Measurements from ENCODE around the gene RNF208. TPM values are rescaled to one million over a fixed set of nuclear protein-coding genes. Genes with fewer than 3 reads are reported as not detected.

Gene RNF208
- total RNA-seq, 2 donors from 2014 or later: 10.5 to 15.6 TPM

DNA sequence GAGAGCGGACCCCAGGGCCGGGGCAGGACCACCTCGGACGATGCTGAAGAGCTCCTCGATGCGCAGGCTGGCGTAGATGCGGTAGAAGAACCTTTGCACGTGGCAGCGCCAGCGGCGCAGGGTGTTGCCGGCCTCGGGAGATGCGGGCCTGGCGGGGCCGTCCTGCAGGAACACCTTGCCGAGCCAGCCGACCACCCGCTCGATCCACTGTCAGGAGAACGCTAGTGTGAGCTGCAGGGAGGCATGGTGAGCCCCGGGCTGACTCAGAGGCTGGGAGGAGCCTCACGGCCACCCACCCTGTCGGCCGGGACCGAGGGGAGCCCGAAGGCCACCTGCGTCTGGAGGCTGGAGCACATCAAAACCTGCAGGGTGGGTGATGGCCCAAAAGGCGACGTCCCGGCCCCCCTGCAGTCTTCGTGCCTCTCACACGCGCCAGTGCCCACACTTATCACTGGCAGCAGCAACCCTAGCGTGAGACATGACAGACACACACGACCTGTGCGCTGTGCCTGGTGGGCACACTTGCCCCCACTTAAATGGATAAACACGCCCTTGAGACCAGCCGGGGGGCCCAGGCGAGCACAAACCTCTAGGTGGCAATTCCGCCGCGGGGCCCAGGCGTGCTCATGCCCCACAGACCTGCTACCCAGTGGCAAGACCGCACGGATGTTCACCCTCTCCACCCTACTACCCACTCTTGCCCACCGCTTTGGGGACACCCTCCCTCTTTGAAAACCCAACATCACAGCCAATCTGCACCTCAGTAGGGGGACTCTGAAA, 37.0 kb downstream of the RNF208 start:
- peaks cover 16% of the 10 kb centered on the region for H3K36me3 Mint-ChIP-seq (ENCODE audit: low read depth)
- H3K9me3 Mint-ChIP-seq: no peaks in the 10 kb centered on the region
- peaks cover 19% of the 10 kb centered on the region for H3K4me1 Mint-ChIP-seq
- TF ChIP-seq CTCF (conservative IDR thresholded peaks at IDR 0.05): no peak
- no peak overlapping the region for H3K4me3 ChIP-seq (ENCODE audit: low read length)
- H3K27ac Mint-ChIP-seq: no peak overlapping the region
- no peak overlapping the region for H3K9ac ChIP-seq (ENCODE audit: extremely low read depth, low read length, poor library complexity, severe bottlenecking)
- peaks cover 22% of the 10 kb centered on the region for H3K36me3 ChIP-seq (ENCODE audit: control insufficient read depth, insufficient read depth, low read length)
- H3K9me3 ChIP-seq (ENCODE audit: control insufficient read depth, low read length): no peaks in the 10 kb centered on the region
- no peak overlapping the region for H3K4me3 Mint-ChIP-seq
- H3K4me1 ChIP-seq (ENCODE audit: control insufficient read depth, insufficient read depth, low read length): peaks cover 20% of the 10 kb centered on the region
- no peak for DNase-seq
- 93 to 96% methylated on average over 38 to 48 of the region's 48 CpGs for WGBS, 2 experiments (ENCODE audit: insufficient coverage in 1 of 2, insufficient read length in 1 of 2)
- no peaks in the 10 kb centered on the region for H3K27me3 ChIP-seq (ENCODE audit: control insufficient read depth, insufficient read depth, low read length, poor library complexity, severe bottlenecking)
- H3K27ac ChIP-seq (ENCODE audit: low read depth, low read length): no peak overlapping the region
- H3K27me3 Mint-ChIP-seq (ENCODE audit: insufficient read depth): no peaks in the 10 kb centered on the region

- Histone ChIP-seq H3K36me3 (ENCODE audit: control insufficient read depth, insufficient read depth, low read length) (peaks cover 19% of the 10 kb centered on the region), H3K4me1 (ENCODE audit: control insufficient read depth, insufficient read depth, low read length) (peaks cover 12% of the 10 kb centered on the region), H3K27me3 (ENCODE audit: control insufficient read depth, insufficient read depth, low read length, poor library complexity, severe bottlenecking) (no peaks in the 10 kb centered on the region), H3K27ac (ENCODE audit: low read depth, low read length) (no peak overlapping the region), H3K4me3 (ENCODE audit: low read length) (no peak overlapping the region), H3K9ac (ENCODE audit: extremely low read depth, low read length, poor library complexity, severe bottlenecking) (no peak overlapping the region), H3K9me3 (ENCODE audit: control insufficient read depth, low read length) (no peaks in the 10 kb centered on the region)
- 94 to 95% methylated on average over 27 of the region's 27 CpGs for WGBS, 2 experiments (ENCODE audit: insufficient coverage in 1 of 2, insufficient read length in 1 of 2)
- no peaks in the 10 kb centered on the region for H3K27me3 Mint-ChIP-seq (ENCODE audit: insufficient read depth)
- DNase-seq: no peak
- peaks cover 13% of the 10 kb centered on the region for H3K4me1 Mint-ChIP-seq
- H3K9me3 Mint-ChIP-seq: no peaks in the 10 kb centered on the region
- H3K4me3 Mint-ChIP-seq: no peak overlapping the region
- peaks cover 19% of the 10 kb centered on the region for H3K36me3 Mint-ChIP-seq (ENCODE audit: low read depth)
- TF ChIP-seq CTCF (conservative IDR thresholded peaks at IDR 0.05): no peak
- H3K27ac Mint-ChIP-seq: no peak overlapping the region
Observed at GRCh38 chr9:137183980-137184595, 38.0 kb downstream of the RNF208 start.

DNA sequence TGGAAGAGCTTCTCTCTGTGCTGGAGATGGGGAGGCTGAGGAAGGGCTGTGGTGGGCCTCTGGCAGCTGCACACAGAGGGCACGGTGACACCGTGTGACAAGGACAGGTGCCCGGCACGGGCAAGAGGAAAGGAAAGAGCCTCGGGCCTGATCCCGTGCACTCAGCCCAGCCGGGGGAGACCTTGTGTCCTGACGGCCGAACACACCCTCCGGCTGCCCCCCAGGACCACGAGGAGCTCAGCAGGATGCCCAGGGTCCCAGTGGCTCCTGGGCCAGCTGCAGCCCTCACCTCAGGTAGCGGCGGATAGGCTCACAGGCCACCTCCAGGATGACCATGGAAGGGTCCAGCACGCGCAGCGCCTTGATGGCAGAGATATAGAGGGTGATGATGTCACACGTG, 39.2 kb downstream of the RNF208 start:
- no peak for DNase-seq
- Mint-ChIP-seq H3K36me3 (ENCODE audit: low read depth) (peaks cover 22% of the 10 kb centered on the region), H3K4me3 (no peak overlapping the region), H3K27me3 (ENCODE audit: insufficient read depth) (no peaks in the 10 kb centered on the region), H3K4me1 (peaks cover 12% of the 10 kb centered on the region), H3K27ac (no peak overlapping the region), H3K9me3 (no peaks in the 10 kb centered on the region)
- no peak for TF ChIP-seq CTCF (conservative IDR thresholded peaks at IDR 0.05)
- Histone ChIP-seq H3K27me3 (ENCODE audit: control insufficient read depth, insufficient read depth, low read length, poor library complexity, severe bottlenecking) (no peaks in the 10 kb centered on the region), H3K4me3 (ENCODE audit: low read length) (no peak overlapping the region), H3K27ac (ENCODE audit: low read depth, low read length) (no peak overlapping the region), H3K4me1 (ENCODE audit: control insufficient read depth, insufficient read depth, low read length) (peaks cover 12% of the 10 kb centered on the region), H3K9ac (ENCODE audit: extremely low read depth, low read length, poor library complexity, severe bottlenecking) (no peak overlapping the region), H3K36me3 (ENCODE audit: control insufficient read depth, insufficient read depth, low read length) (peaks cover 19% of the 10 kb centered on the region), H3K9me3 (ENCODE audit: control insufficient read depth, low read length) (no peaks in the 10 kb centered on the region)
- WGBS, 2 experiments (ENCODE audit: insufficient coverage in 1 of 2, insufficient read length in 1 of 2): 90 to 95% methylated on average over 11 to 17 of the region's 17 CpGs

Data from endodermal cell (in vitro differentiated cells).